Measurements from ENCODE around the gene CDK18.

GRCh38 chr1:205576011-205576410 lies 71.5 kb downstream of the CDK18 start:
- TF ChIP-seq RAD21 (IDR thresholded peaks at IDR 0.05; ENCODE audit: insufficient read depth, low read depth, low read length) (no peak), CREB1 (IDR thresholded peaks at IDR 0.05; ENCODE audit: low read depth) (no peak), CTCF (IDR thresholded peaks at IDR 0.05 in 2 of 3, conservative IDR thresholded peaks at IDR 0.05 in 1 of 3; ENCODE audit: control insufficient read depth in 2 of 3, extremely low read depth in 1 of 3, insufficient read depth in 1 of 3, low read depth in 3 of 3, low read length in 3 of 3) (no peak), USF2 (IDR thresholded peaks at IDR 0.05; ENCODE audit: borderline replicate concordance, low read depth, low read length) (no peak), SMARCA5 (IDR thresholded peaks at IDR 0.05) (no peak), EED (IDR thresholded peaks at IDR 0.05; ENCODE audit: low read depth) (no peak), KAT2A (conservative IDR thresholded peaks at IDR 0.05; ENCODE audit: control insufficient read depth, low read depth, low read length) (no peak), PBX3 (IDR thresholded peaks at IDR 0.05; ENCODE audit: insufficient replicate concordance, low read depth, low read length) (no peak), SUZ12 (IDR thresholded peaks at IDR 0.05; ENCODE audit: unreplicated experiment) (no peak), ZNF24 (IDR thresholded peaks at IDR 0.05) (no peak), GABPA (IDR thresholded peaks at IDR 0.05; ENCODE audit: low read depth) (no peak), SIN3A (IDR thresholded peaks at IDR 0.05; ENCODE audit: low read depth, low read length) (no peak), CHD1 (IDR thresholded peaks at IDR 0.05; ENCODE audit: low read depth, low read length) (no peak), NFXL1 (IDR thresholded peaks at IDR 0.05; ENCODE audit: borderline replicate concordance) (no peak)

All from GM12878 (cell line).